RPMI7951 (cell line): Measurements from ENCODE around the gene JARID2. TPM values are rescaled to one million over a fixed set of nuclear protein-coding genes. Genes with fewer than 3 reads are reported as not detected.

Experiments
- DNase-seq: peaks from one replicate; pipeline ENCODE4 v3.0.0-alpha.2; 2012; ENCODE audit warnings: low read depth
- total RNA-seq: library from RNA; depleted of rRNA; stranded (reverse); fragments of >200 nt; shearing (Covaris generic); gene quantifications from 2 replicates; pipeline ENCODE4 v1.2.3, GENCODE V29; 2014

The JARID2 gene
- total RNA-seq, 1 experiment from 2014 or later: 10.6 TPM

- no peak for DNase-seq
These were observed 1.0 kb downstream of the JARID2 start for GRCh38 chr6:15246666-15247499.

DNA sequence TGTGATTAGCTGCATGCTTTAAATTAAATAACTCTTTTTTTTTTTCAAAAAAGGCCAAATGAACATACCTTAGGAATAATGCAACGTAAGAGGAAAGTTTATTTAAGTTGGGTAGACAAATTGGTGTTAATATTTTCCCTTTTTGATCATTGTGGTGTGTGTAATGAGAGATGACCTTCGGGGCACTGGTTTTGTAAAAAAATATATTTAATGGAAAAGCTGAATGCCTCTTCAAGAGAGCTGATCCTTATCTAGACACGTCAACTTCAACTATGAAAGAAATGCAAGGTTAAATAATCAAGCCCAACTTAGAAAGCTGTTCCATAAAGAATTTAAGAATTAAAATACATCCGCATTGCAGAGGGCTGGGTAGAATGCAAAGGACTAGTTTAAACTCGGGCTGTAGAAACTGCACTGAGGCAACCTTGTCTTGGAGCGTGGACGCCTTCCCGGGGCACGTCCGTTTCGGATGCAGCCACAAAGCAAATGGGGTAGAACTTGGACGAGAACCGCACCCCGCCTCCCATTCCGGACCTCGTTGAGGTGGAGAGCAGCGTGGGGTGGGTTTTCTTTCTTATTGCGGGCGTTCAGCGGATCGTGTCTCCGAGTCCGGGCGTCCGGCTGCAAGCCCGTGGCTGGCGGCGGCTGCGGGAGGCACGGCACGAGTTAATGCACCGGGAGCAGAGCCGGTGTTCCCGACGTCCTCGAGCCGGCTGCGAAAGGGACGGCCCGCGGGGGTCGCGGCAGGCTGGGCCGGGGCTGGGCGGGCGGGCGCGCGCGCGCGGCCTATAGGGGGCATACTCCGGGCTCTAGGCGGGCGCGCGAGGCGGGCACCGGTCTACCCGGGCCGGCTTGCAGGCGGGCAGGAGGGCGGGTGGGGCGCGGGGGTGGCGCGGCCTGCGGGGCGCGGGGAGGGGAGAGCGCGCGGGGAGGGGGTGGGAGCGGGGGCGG lies 1.9 kb downstream of the JARID2 start:
- peak; percentile 63 for DNase-seq

DNA sequence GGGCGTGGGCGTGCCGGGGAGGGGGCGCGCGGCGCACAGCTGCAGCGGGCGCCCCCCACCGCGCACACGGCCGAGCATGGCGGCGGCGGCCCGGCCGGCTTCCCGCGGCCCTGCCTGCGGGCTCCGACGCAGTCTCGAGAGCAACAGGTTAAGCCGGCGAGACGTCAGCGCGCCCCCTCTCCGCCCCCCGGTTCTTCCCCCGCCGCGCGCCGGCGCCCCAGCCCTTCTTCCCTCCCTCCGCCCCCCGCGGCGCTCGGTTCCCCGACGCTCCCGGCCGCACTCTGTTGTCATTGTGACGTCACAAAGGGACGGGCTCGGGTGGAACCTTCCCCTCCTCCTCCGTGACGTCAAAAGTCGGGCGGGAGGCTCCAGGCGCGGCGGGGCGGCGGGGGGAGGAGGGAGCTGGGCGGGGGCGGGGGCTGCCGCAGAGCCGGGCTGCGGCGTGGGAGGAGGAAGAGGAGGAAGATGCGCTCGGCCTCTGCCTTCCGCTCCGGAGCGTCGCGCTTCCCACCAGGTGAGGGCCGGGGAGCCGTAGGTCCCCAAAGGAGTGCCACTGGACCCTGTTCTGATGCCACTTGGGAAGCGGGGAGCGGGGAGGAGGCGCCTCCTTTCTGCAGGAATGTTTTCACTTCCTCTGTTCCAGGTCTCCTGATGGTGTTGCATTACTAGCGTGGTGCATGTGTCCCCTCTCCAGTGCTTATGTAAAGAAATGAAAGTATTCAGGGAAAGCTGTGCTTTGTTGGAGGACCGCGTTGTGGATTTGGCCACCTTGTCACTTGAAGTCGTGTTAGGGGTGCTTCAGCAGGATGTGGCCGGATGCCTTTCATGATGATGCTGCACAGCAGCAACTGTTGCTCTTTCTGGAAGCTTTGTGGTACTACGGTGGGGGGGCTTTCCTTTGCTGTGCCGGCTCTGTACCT lies 2.8 kb downstream of the JARID2 start:
- DNase-seq: peak; percentile 96

DNA sequence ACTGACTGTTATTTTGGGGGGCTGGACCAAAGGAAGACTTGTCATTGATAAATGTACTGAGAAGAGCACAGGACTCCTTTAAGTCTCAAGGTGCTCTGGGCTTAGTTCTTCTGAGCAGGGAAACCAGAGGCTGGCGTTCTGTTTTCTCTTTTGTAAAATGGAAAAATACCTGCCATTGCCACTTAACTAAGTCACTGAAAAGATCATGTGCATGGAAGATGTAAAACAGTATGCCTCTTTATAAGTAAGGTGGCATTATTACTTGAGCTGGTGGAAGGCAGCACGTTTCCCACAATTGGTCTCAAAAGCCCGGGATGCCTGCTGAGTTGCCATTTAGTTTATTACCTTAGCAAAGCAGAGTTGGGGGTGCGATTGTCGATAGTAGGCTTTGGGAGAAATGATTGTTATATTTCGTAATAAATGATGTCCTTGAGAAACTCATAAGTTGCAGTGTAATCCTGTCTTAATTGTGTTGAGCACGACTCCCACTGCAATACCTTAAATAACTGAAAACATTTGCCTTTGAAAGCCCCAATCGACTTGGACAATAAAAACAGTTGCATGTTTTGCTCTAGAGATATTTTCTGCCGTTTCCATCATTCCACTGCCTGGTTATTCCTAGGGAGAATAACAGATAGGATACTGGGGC lies 3.6 kb downstream of the JARID2 start:
- DNase-seq: no peak

DNA sequence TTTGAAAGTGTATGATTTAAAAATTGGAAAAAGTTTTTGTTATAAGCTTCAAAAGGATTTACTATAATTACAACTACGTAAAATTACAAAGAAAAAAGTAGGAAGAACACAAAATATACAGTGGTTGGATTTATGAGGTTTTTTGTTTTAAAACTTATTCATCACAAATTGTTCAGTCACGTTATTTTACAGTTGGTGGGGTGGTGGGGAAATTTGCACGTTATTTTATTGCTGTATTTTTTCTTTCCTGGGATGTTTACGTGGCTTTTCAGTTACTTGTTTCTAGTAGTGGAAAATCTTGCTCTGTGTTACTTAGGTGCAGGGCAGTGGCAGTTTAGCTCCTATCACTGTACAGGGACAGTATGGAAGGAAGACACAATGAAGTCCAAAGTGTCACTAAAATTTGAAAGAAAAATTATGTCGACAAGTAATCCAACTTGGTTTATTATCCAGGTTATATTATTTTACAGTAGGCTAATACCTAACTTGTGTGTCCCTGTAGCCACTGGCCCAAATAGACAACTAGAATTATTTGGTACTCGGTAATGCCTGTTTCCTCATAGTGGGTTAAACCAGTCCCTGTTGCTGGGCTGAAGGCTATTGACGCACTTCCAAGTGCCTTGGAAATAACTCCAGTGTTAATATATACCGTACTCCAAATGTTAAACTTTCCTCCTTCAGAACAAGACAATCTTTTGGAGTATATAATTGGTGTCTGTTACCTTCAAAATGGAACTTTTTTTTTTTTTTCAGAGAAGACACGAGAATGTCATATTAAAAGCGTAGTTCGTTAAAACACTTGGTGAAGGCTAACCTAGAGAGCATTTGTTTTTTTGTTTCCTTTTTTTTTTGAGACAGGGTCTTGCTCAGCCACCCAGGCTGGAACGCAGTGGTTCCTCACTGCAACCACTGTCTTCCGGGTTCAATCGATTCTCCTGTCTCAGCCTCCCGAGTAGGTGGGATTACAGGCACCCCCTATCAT lies 4.6 kb downstream of the JARID2 start:
- DNase-seq: no peak

- DNase-seq: no peak
These were observed 6.3 kb downstream of the JARID2 start for GRCh38 chr6:15252195-15252594.

- DNase-seq: no peak
These were observed 7.5 kb downstream of the JARID2 start for GRCh38 chr6:15253203-15254022.

- peak; percentile 59 for DNase-seq
These were observed 8.5 kb downstream of the JARID2 start for GRCh38 chr6:15254070-15254975.

GRCh38 chr6:15255481-15255880 lies 9.6 kb downstream of the JARID2 start:
- no peak for DNase-seq

GRCh38 chr6:15255909-15256395 lies 10.1 kb downstream of the JARID2 start:
- no peak for DNase-seq

DNA sequence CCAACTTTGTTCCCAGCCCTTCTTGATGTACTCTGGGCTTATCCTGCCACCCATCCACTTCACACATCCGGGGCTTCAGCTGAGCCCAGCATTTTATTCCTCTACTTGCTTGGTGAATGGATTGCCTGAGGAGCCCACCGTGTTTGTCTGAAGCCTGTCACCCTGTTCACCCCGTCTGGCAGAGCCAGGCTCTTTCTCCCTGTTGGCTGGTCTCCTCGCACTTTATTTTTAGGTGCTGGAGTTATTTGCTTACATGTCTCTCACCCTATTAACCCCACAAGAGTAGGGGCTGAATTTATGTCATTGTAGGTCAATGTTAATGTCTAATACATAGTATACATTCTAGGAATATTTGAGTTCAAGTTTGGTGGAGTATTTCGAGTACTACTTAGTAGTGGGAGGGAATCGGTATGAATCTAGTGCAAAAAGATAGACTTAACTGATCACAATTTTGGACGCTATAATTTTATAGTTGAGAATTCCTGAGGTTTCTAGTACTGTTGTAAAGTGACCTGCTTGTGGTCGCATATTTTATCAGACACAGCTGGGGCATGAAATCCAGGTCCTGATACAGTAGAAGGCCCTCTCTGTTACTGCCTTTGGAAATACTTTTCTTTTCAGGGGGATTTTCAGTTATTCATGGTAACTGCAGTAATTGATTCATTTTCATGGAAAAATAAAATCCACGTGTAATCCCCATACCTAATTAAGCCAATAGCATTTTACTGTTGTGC lies 10.8 kb downstream of the JARID2 start:
- DNase-seq: peak; percentile 61

- peak; percentile 36 for DNase-seq
These were observed 11.7 kb downstream of the JARID2 start for GRCh38 chr6:15257357-15258132.

GRCh38 chr6:15259766-15260098 lies 13.9 kb downstream of the JARID2 start:
- no peak for DNase-seq

GRCh38 chr6:15260099-15260821 lies 14.4 kb downstream of the JARID2 start:
- DNase-seq: peak; percentile 63

GRCh38 chr6:15263780-15264374 lies 18.0 kb downstream of the JARID2 start:
- DNase-seq: no peak
